Endodermal cell (in vitro differentiated cells): ENCODE results near the gene CCL22. TPM values are rescaled to one million over a fixed set of nuclear protein-coding genes. Genes with fewer than 3 reads are reported as not detected.

Source experiments
- DNase-seq: peaks from one replicate; pipeline ENCODE4 v3.0.0-alpha.2; 2017
- H3K27ac ChIP-seq: 2 replicates; pipeline ENCODE4 v1.5.1; 2013; ENCODE audit warnings: mild to moderate bottlenecking, low read depth, low read length, moderate library complexity
- H3K27me3 ChIP-seq: 2 replicates; pipeline ENCODE4 v1.6.1; 2013; ENCODE audit warnings: mild to moderate bottlenecking, low read length, moderate library complexity; ENCODE audit not compliant: insufficient read depth, control insufficient read depth, poor library complexity, severe bottlenecking
- H3K36me3 ChIP-seq: 2 replicates; pipeline ENCODE4 v1.7.0; 2013; ENCODE audit warnings: mild to moderate bottlenecking, low read length, moderate library complexity; ENCODE audit not compliant: control insufficient read depth, insufficient read depth
- H3K4me1 ChIP-seq: one replicate; pipeline ENCODE4 v1.7.0; 2013; ENCODE audit warnings: low read length; ENCODE audit not compliant: control insufficient read depth, insufficient read depth
- H3K4me3 ChIP-seq: 2 replicates; pipeline ENCODE4 v1.5.1; 2013; ENCODE audit warnings: mild to moderate bottlenecking, low read length, moderate library complexity
- H3K9ac ChIP-seq: 2 replicates; pipeline ENCODE4 v1.6.1; 2013; ENCODE audit warnings: mild to moderate bottlenecking, low read length, moderate library complexity; ENCODE audit not compliant: poor library complexity, severe bottlenecking; ENCODE audit errors: extremely low read depth
- H3K9me3 ChIP-seq: 2 replicates; pipeline ENCODE4 v1.6.1; 2013; ENCODE audit warnings: mild to moderate bottlenecking, low read length, moderate library complexity; ENCODE audit not compliant: control insufficient read depth
- H3K27ac Mint-ChIP-seq: 2 replicates; pipeline ENCODE4 v1.8.0; 2020; ENCODE audit warnings: mixed read lengths
- H3K27me3 Mint-ChIP-seq: 2 replicates; pipeline ENCODE4 v1.8.0; 2021; ENCODE audit warnings: mild to moderate bottlenecking, mixed read lengths; ENCODE audit not compliant: insufficient read depth
- H3K36me3 Mint-ChIP-seq: 2 replicates; pipeline ENCODE4 v1.8.0; 2020; ENCODE audit warnings: low read depth, mixed read lengths
- H3K4me1 Mint-ChIP-seq: 2 replicates; pipeline ENCODE4 v1.8.0; 2020; ENCODE audit warnings: mixed read lengths
- H3K4me3 Mint-ChIP-seq: 2 replicates; pipeline ENCODE4 v1.8.0; 2020; ENCODE audit warnings: mild to moderate bottlenecking, moderate library complexity, mixed read lengths
- H3K9me3 Mint-ChIP-seq: 2 replicates; pipeline ENCODE4 v1.8.0; 2020; ENCODE audit warnings: mild to moderate bottlenecking, mixed read lengths
- WGBS, 2 experiments: methylation state at CpG; one replicate each; pipeline versions ENCODE4 v1.1.5 to v1.1.7; 2013; ENCODE audit warnings: missing lambda C conversion rate in 2 of 2, mixed read lengths in 1 of 2; ENCODE audit not compliant: insufficient coverage in 1 of 2, insufficient read length in 1 of 2; 5-methylcytosine and 5-hydroxymethylcytosine counted together
- long read RNA-seq, 4 experiments: library from polyadenylated mRNA in 2 of 4; library from RNA in 1 of 4; library from capped mRNA in 1 of 4; stranded (forward) in 3 of 4; unstranded in 1 of 4; transcript quantifications; one replicate each; pipeline ENCODE4 v2.0.0, GENCODE V29; 2020 to 2021; ENCODE audit warnings: inconsistent platforms in 1 of 4
- polyA plus RNA-seq, 2 experiments: library from polyadenylated mRNA; stranded (reverse); fragments of 50-300 nt; gene quantifications; one replicate each; pipeline ENCODE4 v1.2.3, GENCODE V29; 2013
- total RNA-seq, 2 donors: library from RNA; stranded (reverse); fragmentation: NEBNext Ultra II Directional in 1 of 2; extraction: Animal tissue kit (Norgen Biotek cat#: 25700) in 1 of 2; gene quantifications; 2 replicates in 1 of 2; 3 replicates in 1 of 2; pipeline ENCODE4 v1.2.1, GENCODE V29; 2021
- TF ChIP-seq, protein P1 (sequence below): fragments of 200-600 bp; sonication (generic); conservative IDR thresholded peaks from 2 replicates; pipeline ENCODE4 v1.5.0; 2021; ENCODE audit warnings: antibody characterized with exemption, mild to moderate bottlenecking

The CCL22 gene, protein sequence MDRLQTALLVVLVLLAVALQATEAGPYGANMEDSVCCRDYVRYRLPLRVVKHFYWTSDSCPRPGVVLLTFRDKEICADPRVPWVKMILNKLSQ
- not detected for total RNA-seq
- polyA plus RNA-seq (2013, experiment 1 of 2) = not detected
- not detected for polyA plus RNA-seq (2013, experiment 2 of 2)
- long read RNA-seq, experiment 1 = 0 reads
- long read RNA-seq, experiment 2 = 0 reads
- long read RNA-seq, experiment 3 = 0 reads
- long read RNA-seq, experiment 4 = 0 reads

DNA sequence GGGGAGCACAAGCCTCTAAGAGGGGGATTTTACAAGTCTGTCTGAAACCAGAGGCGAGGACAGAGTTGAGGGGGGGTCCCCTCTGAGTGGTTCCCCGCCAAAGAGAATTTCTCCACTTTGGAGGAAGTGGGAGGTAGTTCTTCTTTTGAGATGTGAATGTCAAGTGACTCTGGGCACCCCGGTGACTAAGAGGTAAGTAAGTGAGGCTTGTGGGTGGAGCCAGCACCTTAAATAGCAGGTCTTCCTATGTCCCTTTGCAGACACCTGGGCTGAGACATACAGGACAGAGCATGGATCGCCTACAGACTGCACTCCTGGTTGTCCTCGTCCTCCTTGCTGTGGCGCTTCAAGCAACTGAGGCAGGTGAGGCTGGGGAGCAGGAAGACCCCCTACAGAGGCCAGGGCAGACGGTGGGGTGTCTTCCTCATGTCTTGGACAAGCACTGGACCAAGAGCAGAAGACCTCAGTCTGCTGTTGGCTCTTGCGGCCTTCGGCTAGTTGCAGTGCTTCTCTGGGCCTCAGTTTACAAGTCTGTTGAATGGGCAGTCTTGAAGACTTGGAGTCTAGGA, at the start of gene CCL22:
Gene CCL22 (plus strand): TSS at position 257 of the 569 bp plus-strand sequence. CDS start 34 bp downstream, at position 291.
- no peak within 1 kb of the TSS for H3K27ac ChIP-seq
- H3K4me3 ChIP-seq = no peak within 1 kb of the TSS
- Mint-ChIP-seq H3K9me3 (no peaks in the 10 kb centered on the region), H3K36me3 (no peaks in the 10 kb centered on the region), H3K27ac (no peak within 1 kb of the TSS), H3K4me3 (no peak within 1 kb of the TSS), H3K4me1 (no peaks in the 10 kb centered on the region), H3K27me3 (no peaks in the 10 kb centered on the region)
- WGBS, 2 experiments = 88 to 90% methylated on average over 2 to 9 of the region's 9 CpGs
- H3K9me3 ChIP-seq = no peaks in the 10 kb centered on the region
- TF ChIP-seq, protein P1, sequence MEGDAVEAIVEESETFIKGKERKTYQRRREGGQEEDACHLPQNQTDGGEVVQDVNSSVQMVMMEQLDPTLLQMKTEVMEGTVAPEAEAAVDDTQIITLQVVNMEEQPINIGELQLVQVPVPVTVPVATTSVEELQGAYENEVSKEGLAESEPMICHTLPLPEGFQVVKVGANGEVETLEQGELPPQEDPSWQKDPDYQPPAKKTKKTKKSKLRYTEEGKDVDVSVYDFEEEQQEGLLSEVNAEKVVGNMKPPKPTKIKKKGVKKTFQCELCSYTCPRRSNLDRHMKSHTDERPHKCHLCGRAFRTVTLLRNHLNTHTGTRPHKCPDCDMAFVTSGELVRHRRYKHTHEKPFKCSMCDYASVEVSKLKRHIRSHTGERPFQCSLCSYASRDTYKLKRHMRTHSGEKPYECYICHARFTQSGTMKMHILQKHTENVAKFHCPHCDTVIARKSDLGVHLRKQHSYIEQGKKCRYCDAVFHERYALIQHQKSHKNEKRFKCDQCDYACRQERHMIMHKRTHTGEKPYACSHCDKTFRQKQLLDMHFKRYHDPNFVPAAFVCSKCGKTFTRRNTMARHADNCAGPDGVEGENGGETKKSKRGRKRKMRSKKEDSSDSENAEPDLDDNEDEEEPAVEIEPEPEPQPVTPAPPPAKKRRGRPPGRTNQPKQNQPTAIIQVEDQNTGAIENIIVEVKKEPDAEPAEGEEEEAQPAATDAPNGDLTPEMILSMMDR = no peak
- no peaks in the 10 kb centered on the region for H3K27me3 ChIP-seq
- no peak for DNase-seq
- H3K36me3 ChIP-seq = no peaks in the 10 kb centered on the region
- no peak within 1 kb of the TSS for H3K9ac ChIP-seq
- no peaks in the 10 kb centered on the region for H3K4me1 ChIP-seq

GRCh38 chr16:57310801-57311200, 47.8 kb upstream of the CCL22 start:
- Histone ChIP-seq H3K4me3 (no peak overlapping the region), H3K27ac (no peak overlapping the region), H3K9ac (no peak overlapping the region), H3K4me1 (no peaks in the 10 kb centered on the region), H3K36me3 (no peaks in the 10 kb centered on the region), H3K27me3 (no peaks in the 10 kb centered on the region), H3K9me3 (no peaks in the 10 kb centered on the region)
- no peaks in the 10 kb centered on the region for H3K9me3 Mint-ChIP-seq
- H3K36me3 Mint-ChIP-seq = no peaks in the 10 kb centered on the region
- no peak for DNase-seq
- no peak overlapping the region for H3K4me3 Mint-ChIP-seq
- no peak overlapping the region for H3K27ac Mint-ChIP-seq
- peaks cover 13% of the 10 kb centered on the region for H3K27me3 Mint-ChIP-seq
- TF ChIP-seq, protein P1 = no peak
- H3K4me1 Mint-ChIP-seq = peaks cover 7% of the 10 kb centered on the region
- 67% methylated on average over 1 to 4 of the region's 4 CpGs for WGBS, 2 experiments

DNA sequence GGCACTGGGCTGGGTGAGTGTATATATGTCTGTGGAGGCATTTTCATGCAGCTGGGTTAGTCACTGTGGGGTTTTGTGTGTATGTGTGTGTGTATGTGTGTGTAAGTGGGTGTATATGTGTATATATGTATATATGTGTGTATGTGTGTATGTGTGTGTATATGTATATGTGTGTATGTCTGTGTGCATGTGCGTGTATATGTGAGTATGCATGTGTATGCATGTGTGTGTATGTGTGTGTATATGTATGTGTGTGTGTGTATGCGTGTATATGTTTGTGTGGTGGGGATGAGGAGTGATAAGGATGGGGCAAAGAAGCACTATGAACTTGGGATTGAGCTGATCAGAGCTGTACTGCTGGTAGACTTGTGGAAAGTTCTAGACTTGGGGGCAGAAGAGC, 45.1 kb upstream of the CCL22 start:
- H3K9me3 Mint-ChIP-seq = no peaks in the 10 kb centered on the region
- no peak overlapping the region for H3K27ac ChIP-seq
- H3K36me3 ChIP-seq = no peaks in the 10 kb centered on the region
- no peaks in the 10 kb centered on the region for H3K36me3 Mint-ChIP-seq
- no peak overlapping the region for H3K27ac Mint-ChIP-seq
- no peak overlapping the region for H3K9ac ChIP-seq
- DNase-seq = no peak
- H3K4me1 Mint-ChIP-seq = peaks cover 7% of the 10 kb centered on the region
- peaks cover 10% of the 10 kb centered on the region for H3K27me3 Mint-ChIP-seq
- TF ChIP-seq, protein P1 = no peak
- H3K9me3 ChIP-seq = no peaks in the 10 kb centered on the region
- H3K27me3 ChIP-seq = no peaks in the 10 kb centered on the region
- no peak overlapping the region for H3K4me3 ChIP-seq
- 93 to 96% methylated on average over 2 of the region's 2 CpGs for WGBS, 2 experiments
- no peak overlapping the region for H3K4me3 Mint-ChIP-seq
- no peaks in the 10 kb centered on the region for H3K4me1 ChIP-seq
